Aorta (tissue), 5 donors: Measurements from ENCODE around the gene PTRH2. TPM values are rescaled to one million over a fixed set of nuclear protein-coding genes. Genes with fewer than 3 reads are reported as not detected.
A peak's percentile ranks its signal among the peaks of the same experiment; 100 is the strongest.

Experiments
- ATAC-seq: fragments of 200-7000 bp; cut with Tn5 transposase; one replicate; pipeline ENCODE4 v1.9.1; 2022; ENCODE audit warnings: moderate library complexity; ENCODE audit not compliant: low FRiP score
- DNase-seq, 2 donors: peaks; one replicate each; pipeline ENCODE4 v3.0.0-alpha.2; 2020
- H3K27ac ChIP-seq, 2 donors: one replicate each; pipeline ENCODE4 v1.5.1; 2013; ENCODE audit warnings: low read length in 2 of 2, mild to moderate bottlenecking in 2 of 2, moderate library complexity in 2 of 2, control low read depth in 1 of 2, inconsistent platforms in 1 of 2, low read depth in 1 of 2
- H3K27me3 ChIP-seq, 2 donors: one replicate each; pipeline ENCODE4 v1.6.1; 2013; ENCODE audit warnings: control low read depth in 1 of 2, low read length in 1 of 2, mild to moderate bottlenecking in 1 of 2, moderate library complexity in 1 of 2; ENCODE audit not compliant: insufficient read depth in 2 of 2, control insufficient read depth in 1 of 2
- H3K36me3 ChIP-seq, 2 donors: one replicate each; pipeline ENCODE4 v1.6.1; 2013; ENCODE audit warnings: control low read depth in 1 of 2, low read length in 1 of 2, mild to moderate bottlenecking in 1 of 2; ENCODE audit not compliant: insufficient read depth in 2 of 2, control insufficient read depth in 1 of 2
- H3K4me1 ChIP-seq, 2 donors: one replicate each; pipeline ENCODE4 v1.6.1; 2013; ENCODE audit warnings: low read length in 2 of 2, control low read depth in 1 of 2, mild to moderate bottlenecking in 1 of 2, moderate library complexity in 1 of 2; ENCODE audit not compliant: insufficient read depth in 2 of 2, control insufficient read depth in 1 of 2
- H3K4me3 ChIP-seq, 2 donors: one replicate each; pipeline ENCODE4 v1.5.1; 2013; ENCODE audit warnings: low read length in 2 of 2, control low read depth in 1 of 2, mild to moderate bottlenecking in 1 of 2
- H3K9me3 ChIP-seq: one replicate; pipeline ENCODE4 v1.6.1; 2013; ENCODE audit warnings: mild to moderate bottlenecking, low read length; ENCODE audit not compliant: control insufficient read depth
- WGBS, 2 donors: extraction: QIAGEN DNeasy Blood & Tissue Kit; methylation state at CpG; one replicate each; pipeline ENCODE4 v1.1.7; 2013; 5-methylcytosine and 5-hydroxymethylcytosine counted together
- intact Hi-C, 2 donors: fragments of 100-400 bp; cut with DNase I; formaldehyde crosslinking; loops; one replicate each; pipeline versions ENCODE4 v1.14.2 to v1.15.0; 2022
- polyA plus RNA-seq, 2 donors: library from polyadenylated mRNA; stranded (reverse); fragments of 200-250 nt; gene quantifications; one replicate each; pipeline ENCODE4 v1.2.3, GENCODE V29; 2013
- total RNA-seq, 2 donors: library from RNA; stranded (reverse); fragmentation: NEBNext Ultra II Directional; extraction: Animal tissue kit (Norgen Biotek cat#: 25700); gene quantifications; one replicate each; pipeline ENCODE4 v1.2.1, GENCODE V29; 2021
- donor health status: healthy with polysubstance abuse.
- donor health status: Bipolar disorder and iron deficiency.
- donor health status: DM: no; HTN: no; CAD: no.
- donor health status: DM: no; HTN: no; CAD: no.
- donor health status: DM: yes; HTN: yes; CAD: no.

PTRH2 gene
- total and polyA plus RNA-seq, 4 donors, result 13.4 to 19.6 (median 15.8) TPM

GRCh38 chr17:59707971-59708430, 771 bp upstream of the PTRH2 start:
- Histone ChIP-seq H3K4me3 (peak overlapping the region; percentile 64 to 86), H3K27ac (peak overlapping the region; percentile 73 to 88), H3K27me3 (no peaks in the 10 kb centered on the region), H3K4me1 (no peaks in the 10 kb centered on the region), H3K36me3 (no peaks in the 10 kb centered on the region), H3K9me3 (no peaks in the 10 kb centered on the region)
- intact Hi-C loops, result no loop called here
- WGBS, 2 donors, result 0% methylated on average over 15 of the region's 15 CpGs
- DNase-seq, result no peak
- ATAC-seq, result no peak

- 95 to 97% methylated on average over 7 of the region's 7 CpGs for WGBS, 2 donors
- Histone ChIP-seq H3K27me3 (no peaks in the 10 kb centered on the region), H3K36me3 (peaks cover 0 to 3% of the 10 kb centered on the region in 2 donors), H3K27ac (no peak overlapping the region), H3K9me3 (no peaks in the 10 kb centered on the region), H3K4me3 (no peak overlapping the region), H3K4me1 (no peaks in the 10 kb centered on the region)
- no peak for DNase-seq
- intact Hi-C loops, result no loop called here
- no peak for ATAC-seq
These were observed 4.9 kb downstream of the PTRH2 start for GRCh38 chr17:59702304-59702703.

- Histone ChIP-seq H3K27me3 (no peaks in the 10 kb centered on the region), H3K4me3 (no peak overlapping the region), H3K4me1 (no peaks in the 10 kb centered on the region), H3K36me3 (peaks cover 0 to 5% of the 10 kb centered on the region in 2 donors), H3K27ac (no peak overlapping the region), H3K9me3 (no peaks in the 10 kb centered on the region)
- intact Hi-C loops, result no loop called here
- DNase-seq (no peak), ATAC-seq (no peak)
- 90 to 91% methylated on average over 6 of the region's 6 CpGs for WGBS, 2 donors
These were observed 7.4 kb downstream of the PTRH2 start for GRCh38 chr17:59699786-59700185.

GRCh38 chr17:59699218-59699617, 8.0 kb downstream of the PTRH2 start:
- DNase-seq (no peak), ATAC-seq (no peak)
- no peaks in the 10 kb centered on the region for H3K4me1 ChIP-seq
- H3K9me3 ChIP-seq, result no peaks in the 10 kb centered on the region
- no peak overlapping the region for H3K4me3 ChIP-seq
- WGBS, 2 donors, result 95% methylated on average over 7 of the region's 7 CpGs
- H3K36me3 ChIP-seq, result peaks cover 2 to 5% of the 10 kb centered on the region in 2 donors
- intact Hi-C loops, result no loop called here
- H3K27ac ChIP-seq, result no peak overlapping the region
- no peaks in the 10 kb centered on the region for H3K27me3 ChIP-seq

- Histone ChIP-seq H3K27ac (no peak overlapping the region), H3K36me3 (peaks cover 2 to 8% of the 10 kb centered on the region in 2 donors), H3K4me3 (no peak overlapping the region), H3K9me3 (no peaks in the 10 kb centered on the region), H3K4me1 (no peaks in the 10 kb centered on the region), H3K27me3 (no peaks in the 10 kb centered on the region)
- intact Hi-C loops, result no loop called here
- no peak for DNase-seq
- ATAC-seq, result no peak
- WGBS, 2 donors, result 64 to 71% methylated on average over 4 of the region's 4 CpGs
These were observed 9.1 kb downstream of the PTRH2 start for GRCh38 chr17:59698143-59698542.

GRCh38 chr17:59696682-59697277, 10.4 kb downstream of the PTRH2 start:
- no peaks in the 10 kb centered on the region for H3K4me1 ChIP-seq
- no peaks in the 10 kb centered on the region for H3K9me3 ChIP-seq
- H3K27ac ChIP-seq, result no peak overlapping the region
- 83% methylated on average over 2 of the region's 2 CpGs for WGBS, 2 donors
- no peak for ATAC-seq
- no peaks in the 10 kb centered on the region for H3K27me3 ChIP-seq
- no peak overlapping the region for H3K4me3 ChIP-seq
- DNase-seq, result no peak
- H3K36me3 ChIP-seq, result peaks cover 2 to 8% of the 10 kb centered on the region in 2 donors
- intact Hi-C loops, result no loop called here

GRCh38 chr17:59695945-59696681, 11.1 kb downstream of the PTRH2 start:
- intact Hi-C loops, result no loop called here
- Histone ChIP-seq H3K4me1 (no peaks in the 10 kb centered on the region), H3K27ac (no peak overlapping the region), H3K4me3 (no peak overlapping the region), H3K27me3 (no peaks in the 10 kb centered on the region), H3K36me3 (peaks cover 2 to 8% of the 10 kb centered on the region in 2 donors), H3K9me3 (no peaks in the 10 kb centered on the region)
- ATAC-seq (no peak), DNase-seq (no peak)
- WGBS, 2 donors, result 58 to 63% methylated on average over 3 of the region's 3 CpGs

- Histone ChIP-seq H3K4me3 (no peak overlapping the region), H3K9me3 (no peaks in the 10 kb centered on the region), H3K4me1 (no peaks in the 10 kb centered on the region), H3K27me3 (no peaks in the 10 kb centered on the region), H3K27ac (no peak overlapping the region), H3K36me3 (peaks cover 2 to 6% of the 10 kb centered on the region in 2 donors)
- intact Hi-C loops, result no loop called here
- WGBS, 2 donors, result 65 to 66% methylated on average over 2 of the region's 2 CpGs
- ATAC-seq, result no peak
- no peak for DNase-seq
These were observed 12.9 kb downstream of the PTRH2 start for GRCh38 chr17:59694344-59694743.

GRCh38 chr17:59693582-59693981, 13.6 kb downstream of the PTRH2 start:
- H3K27me3 ChIP-seq, result no peaks in the 10 kb centered on the region
- intact Hi-C loops, result no loop called here

More at GRCh38 chr17:59693582-59693981, 13.6 kb downstream of the PTRH2 start:
- no peak for ATAC-seq
- no peaks in the 10 kb centered on the region for H3K4me1 ChIP-seq
- H3K27ac ChIP-seq, result no peak overlapping the region
- 78 to 80% methylated on average over 7 of the region's 7 CpGs for WGBS, 2 donors
- no peak overlapping the region for H3K4me3 ChIP-seq
- DNase-seq, result no peak
- H3K9me3 ChIP-seq, result no peaks in the 10 kb centered on the region
- H3K36me3 ChIP-seq, result peaks cover 2 to 6% of the 10 kb centered on the region in 2 donors
